ENCODE measurements around the gene SNCB. TPM values are rescaled to one million over a fixed set of nuclear protein-coding genes. Genes with fewer than 3 reads are reported as not detected.
A peak's percentile ranks its signal among the peaks of the same experiment; 100 is the strongest.

SNCB gene
- total RNA-seq, 1 donor: not detected

- DNase-seq (ENCODE audit: low read depth): peak; percentile 50
- H3K4me3 ChIP-seq (ENCODE audit: low read depth, low read length): no peak overlapping the region
- TF ChIP-seq CTCF (IDR thresholded peaks at IDR 0.05; ENCODE audit: insufficient read depth, low read depth, low read length): peak; percentile 80
Observed at GRCh38 chr5:176573564-176574296, 56.6 kb downstream of the SNCB start.

Small RNA genes within 50 kb of the gene (small RNA-seq; reads per million reads assigned to genes)
- gene MIR4281: not detected

Other genes with a start within 250 kb of the SNCB start
- 9.3 and 13.8 TPM in 2 replicates for gene NOP16, start 241.9 kb downstream of the SNCB start, total RNA-seq
- gene HIGD2A, start 241.8 kb downstream of the SNCB start, total RNA-seq: 19.0 and 33.5 TPM in 2 replicates
- gene CLTB, start 214.0 kb downstream of the SNCB start, total RNA-seq: 86.3 and 118 TPM in 2 replicates
- 37.0 and 59.2 TPM in 2 replicates for gene FAF2, start 182.1 kb downstream of the SNCB start, total RNA-seq
- 2.6 and 4.3 TPM in 2 replicates for gene RNF44, start 93.1 kb downstream of the SNCB start, total RNA-seq
- not detected in 2 replicates for gene CDHR2, start 81.2 kb downstream of the SNCB start, total RNA-seq
- 2.6 and 3.5 TPM in 2 replicates for gene GPRIN1, start 20.4 kb downstream of the SNCB start, total RNA-seq
- not detected in 2 replicates for gene EIF4E1B, start 141 bp upstream of the SNCB start, total RNA-seq
- gene TSPAN17, start 16.9 kb upstream of the SNCB start, total RNA-seq: 34.5 and 38.0 TPM in 2 replicates
- gene UNC5A, start 180.0 kb upstream of the SNCB start, total RNA-seq: not detected in 2 replicates